KMS-11 (cell line): ENCODE results near the gene NAT9.

Experiments used
- H2AFZ ChIP-seq: fragments of 200-600 bp; sonication (generic); 2 replicates; pipeline ENCODE4 v1.6.1; 2016; ENCODE audit warnings: antibody characterized with exemption, mixed run types, low read depth
- H3K27ac ChIP-seq: fragments of 200-600 bp; sonication (generic); 2 replicates; pipeline ENCODE4 v1.6.1; 2016; ENCODE audit warnings: mild to moderate bottlenecking, mixed run types
- H3K27me3 ChIP-seq: fragments of 200-600 bp; sonication (generic); 2 replicates; pipeline ENCODE4 v1.6.1; 2017; ENCODE audit warnings: mild to moderate bottlenecking, low read depth, mixed run types, moderate library complexity; ENCODE audit not compliant: insufficient read depth
- H3K36me3 ChIP-seq: fragments of 200-600 bp; sonication (generic); 2 replicates; pipeline ENCODE4 v1.6.1; 2017; ENCODE audit warnings: mild to moderate bottlenecking, mixed run types; ENCODE audit not compliant: insufficient read depth
- H3K4me1 ChIP-seq: fragments of 200-600 bp; sonication (generic); 2 replicates; pipeline ENCODE4 v1.6.1; 2016; ENCODE audit warnings: mild to moderate bottlenecking, low read depth, mixed run types; ENCODE audit not compliant: poor library complexity, severe bottlenecking
- H3K4me2 ChIP-seq: fragments of 200-600 bp; sonication (generic); 2 replicates; pipeline ENCODE4 v1.7.0; 2016; ENCODE audit warnings: mild to moderate bottlenecking, mixed run types
- H3K4me3 ChIP-seq: fragments of 200-600 bp; sonication (generic); IDR thresholded peaks from 2 replicates; pipeline ENCODE4 v1.6.1; 2017; ENCODE audit warnings: low read depth, low read length, mixed read lengths; ENCODE audit not compliant: insufficient read depth
- H3K79me2 ChIP-seq: fragments of 200-600 bp; sonication (generic); 2 replicates; pipeline ENCODE4 v1.6.1; 2016; ENCODE audit warnings: low read depth, mixed run types; ENCODE audit not compliant: insufficient read depth
- H3K9ac ChIP-seq: fragments of 200-600 bp; sonication (generic); 2 replicates; pipeline ENCODE4 v1.6.1; 2016; ENCODE audit warnings: mild to moderate bottlenecking, mixed run types
- H4K20me1 ChIP-seq: fragments of 200-600 bp; sonication (generic); 2 replicates; pipeline ENCODE4 v1.6.1; 2016; ENCODE audit warnings: mild to moderate bottlenecking, mixed run types; ENCODE audit not compliant: insufficient read depth
- TF ChIP-seq, protein P1 (sequence below): fragments of 200-600 bp; sonication (generic); conservative IDR thresholded peaks from 2 replicates; pipeline ENCODE4 v1.6.1; 2017; ENCODE audit warnings: low read depth, mild to moderate bottlenecking, antibody characterized with exemption, low read length, moderate library complexity, mixed read lengths

The NAT9 gene

GRCh38 chr17:74777901-74778515, 1.9 kb upstream of the NAT9 start:
- Histone ChIP-seq H3K36me3 (no peaks in the 10 kb centered on the region), H3K4me3 (no peak overlapping the region), H3K9ac (no peak overlapping the region), H3K4me2 (no peak overlapping the region; the same call in 1 of the 2 replicates), H3K27me3 (no peaks in the 10 kb centered on the region), H3K4me1 (peaks cover 43% of the 10 kb centered on the region), H3K27ac (no peak overlapping the region), H4K20me1 (no peaks in the 10 kb centered on the region), H3K79me2 (peaks cover 36% of the 10 kb centered on the region), H2AFZ (no peak overlapping the region)
- TF ChIP-seq, protein P1, sequence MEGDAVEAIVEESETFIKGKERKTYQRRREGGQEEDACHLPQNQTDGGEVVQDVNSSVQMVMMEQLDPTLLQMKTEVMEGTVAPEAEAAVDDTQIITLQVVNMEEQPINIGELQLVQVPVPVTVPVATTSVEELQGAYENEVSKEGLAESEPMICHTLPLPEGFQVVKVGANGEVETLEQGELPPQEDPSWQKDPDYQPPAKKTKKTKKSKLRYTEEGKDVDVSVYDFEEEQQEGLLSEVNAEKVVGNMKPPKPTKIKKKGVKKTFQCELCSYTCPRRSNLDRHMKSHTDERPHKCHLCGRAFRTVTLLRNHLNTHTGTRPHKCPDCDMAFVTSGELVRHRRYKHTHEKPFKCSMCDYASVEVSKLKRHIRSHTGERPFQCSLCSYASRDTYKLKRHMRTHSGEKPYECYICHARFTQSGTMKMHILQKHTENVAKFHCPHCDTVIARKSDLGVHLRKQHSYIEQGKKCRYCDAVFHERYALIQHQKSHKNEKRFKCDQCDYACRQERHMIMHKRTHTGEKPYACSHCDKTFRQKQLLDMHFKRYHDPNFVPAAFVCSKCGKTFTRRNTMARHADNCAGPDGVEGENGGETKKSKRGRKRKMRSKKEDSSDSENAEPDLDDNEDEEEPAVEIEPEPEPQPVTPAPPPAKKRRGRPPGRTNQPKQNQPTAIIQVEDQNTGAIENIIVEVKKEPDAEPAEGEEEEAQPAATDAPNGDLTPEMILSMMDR, result no peak

GRCh38 chr17:74776990-74777389, 845 bp upstream of the NAT9 start:
- Histone ChIP-seq H3K4me1 (peaks cover 43% of the 10 kb centered on the region), H4K20me1 (no peaks in the 10 kb centered on the region), H3K79me2 (peaks cover 36% of the 10 kb centered on the region), H3K4me2 (peak overlapping the region; percentile 91), H3K9ac (peak overlapping the region; percentile 35; the same call in 1 of the 2 replicates), H3K27me3 (no peaks in the 10 kb centered on the region), H3K4me3 (no peak overlapping the region), H3K27ac (no peak overlapping the region), H2AFZ (peak overlapping the region; percentile 67; the same call in 1 of the 2 replicates), H3K36me3 (no peaks in the 10 kb centered on the region; the same call in 1 of the 2 replicates)
- TF ChIP-seq, protein P1, result no peak

DNA sequence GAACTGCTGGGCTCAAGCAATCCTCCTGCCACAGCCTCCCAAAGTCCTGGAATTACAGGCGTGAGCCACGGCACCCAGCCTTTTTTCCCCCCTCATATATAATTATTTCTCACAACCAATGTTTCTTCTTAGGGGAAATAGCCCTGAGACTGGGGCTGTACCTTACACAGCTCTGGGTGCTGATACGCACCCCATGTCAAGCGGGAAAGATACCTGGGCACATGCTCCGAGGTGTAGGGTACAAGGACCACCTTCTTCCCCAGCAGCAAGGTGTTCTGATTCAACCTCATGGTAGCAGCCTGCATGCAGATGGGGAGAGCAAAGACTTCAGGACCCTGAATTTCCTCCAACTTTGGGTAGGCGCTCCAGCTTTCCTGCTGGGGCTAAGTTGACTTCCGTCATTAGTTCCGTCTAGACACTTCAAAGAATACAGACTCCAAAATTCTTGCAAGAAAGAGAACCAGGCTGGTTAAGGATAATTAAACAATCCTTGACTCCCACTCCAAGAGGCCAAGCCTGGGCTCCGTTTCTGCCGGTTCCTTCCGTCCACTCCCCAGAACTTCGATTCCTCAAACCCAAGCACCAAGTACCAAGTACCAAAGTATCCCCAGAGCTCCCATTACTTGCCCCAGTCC, 619 bp downstream of the NAT9 start:
- H3K79me2 ChIP-seq, result peaks cover 36% of the 10 kb centered on the region
- H3K36me3 ChIP-seq, result no peaks in the 10 kb centered on the region; the same call in 1 of the 2 replicates
- H3K27me3 ChIP-seq, result no peaks in the 10 kb centered on the region
- H4K20me1 ChIP-seq, result no peaks in the 10 kb centered on the region
- no peak overlapping the region for H3K27ac ChIP-seq
- peak overlapping the region; percentile 98 for H3K4me2 ChIP-seq
- no peak overlapping the region for H3K4me3 ChIP-seq
- TF ChIP-seq, protein P1, result no peak
- H2AFZ ChIP-seq, result peak overlapping the region; percentile 67; the same call in 1 of the 2 replicates
- H3K4me1 ChIP-seq, result peaks cover 37% of the 10 kb centered on the region
- peak overlapping the region; percentile 56 for H3K9ac ChIP-seq

DNA sequence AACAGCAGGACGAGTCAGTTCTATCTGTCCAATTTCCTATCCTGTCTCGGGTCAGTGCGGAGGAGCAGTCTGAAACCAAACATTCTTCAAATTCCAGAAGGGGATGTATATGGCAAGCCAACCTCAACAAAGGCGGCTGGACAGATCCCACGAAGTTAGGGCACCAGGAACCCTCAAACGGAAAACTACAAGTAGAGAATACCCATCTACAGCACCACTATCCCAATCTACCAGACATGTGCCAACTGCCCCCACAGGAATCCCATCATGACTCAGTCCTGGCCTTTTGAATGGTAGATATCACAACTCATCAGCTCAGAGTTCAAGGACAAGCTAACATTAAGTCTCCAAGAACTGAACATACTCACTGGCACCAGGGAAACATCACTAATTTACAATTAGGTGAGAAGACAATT, 2.3 kb downstream of the NAT9 start:
- H3K4me1 ChIP-seq, result peaks cover 46% of the 10 kb centered on the region

More for the DNA sequence above, 2.3 kb downstream of the NAT9 start:
- Histone ChIP-seq H3K79me2 (peaks cover 36% of the 10 kb centered on the region), H3K9ac (no peak overlapping the region), H3K36me3 (no peaks in the 10 kb centered on the region; the same call in 1 of the 2 replicates), H2AFZ (no peak overlapping the region), H4K20me1 (no peaks in the 10 kb centered on the region), H3K27ac (no peak overlapping the region), H3K4me2 (no peak overlapping the region), H3K27me3 (no peaks in the 10 kb centered on the region), H3K4me3 (no peak overlapping the region)
- TF ChIP-seq, protein P1, result no peak
